ENCODE data around the gene DUSP2. TPM values are rescaled to one million over a fixed set of nuclear protein-coding genes. Genes with fewer than 3 reads are reported as not detected.

DUSP2 gene
- total RNA-seq, 4 donors from 2014 or later = 2.6 to 10.2 (median 7.9) TPM

DNA sequence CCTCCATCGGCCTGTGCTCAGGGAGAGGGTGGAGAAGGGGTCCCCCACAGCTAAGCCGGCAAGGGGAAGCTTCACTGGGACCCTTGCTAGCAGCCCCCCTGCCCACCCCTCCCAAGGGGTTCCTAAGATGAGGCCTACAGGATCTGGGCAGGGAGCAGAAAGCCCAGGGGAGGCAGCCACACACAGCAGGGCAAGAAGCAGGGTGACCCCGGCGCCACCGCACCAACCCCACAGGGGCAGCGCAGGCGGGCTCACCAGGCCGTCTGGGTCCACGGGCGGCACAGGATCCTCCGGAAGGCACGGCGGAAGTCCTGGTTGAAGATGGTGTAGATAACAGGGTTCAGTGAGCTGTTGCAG, 30.7 kb downstream of the DUSP2 start:
- TF ChIP-seq, protein P1, sequence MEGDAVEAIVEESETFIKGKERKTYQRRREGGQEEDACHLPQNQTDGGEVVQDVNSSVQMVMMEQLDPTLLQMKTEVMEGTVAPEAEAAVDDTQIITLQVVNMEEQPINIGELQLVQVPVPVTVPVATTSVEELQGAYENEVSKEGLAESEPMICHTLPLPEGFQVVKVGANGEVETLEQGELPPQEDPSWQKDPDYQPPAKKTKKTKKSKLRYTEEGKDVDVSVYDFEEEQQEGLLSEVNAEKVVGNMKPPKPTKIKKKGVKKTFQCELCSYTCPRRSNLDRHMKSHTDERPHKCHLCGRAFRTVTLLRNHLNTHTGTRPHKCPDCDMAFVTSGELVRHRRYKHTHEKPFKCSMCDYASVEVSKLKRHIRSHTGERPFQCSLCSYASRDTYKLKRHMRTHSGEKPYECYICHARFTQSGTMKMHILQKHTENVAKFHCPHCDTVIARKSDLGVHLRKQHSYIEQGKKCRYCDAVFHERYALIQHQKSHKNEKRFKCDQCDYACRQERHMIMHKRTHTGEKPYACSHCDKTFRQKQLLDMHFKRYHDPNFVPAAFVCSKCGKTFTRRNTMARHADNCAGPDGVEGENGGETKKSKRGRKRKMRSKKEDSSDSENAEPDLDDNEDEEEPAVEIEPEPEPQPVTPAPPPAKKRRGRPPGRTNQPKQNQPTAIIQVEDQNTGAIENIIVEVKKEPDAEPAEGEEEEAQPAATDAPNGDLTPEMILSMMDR (IDR thresholded peaks at IDR 0.05; ENCODE audit: low read depth) = no peak

DNA sequence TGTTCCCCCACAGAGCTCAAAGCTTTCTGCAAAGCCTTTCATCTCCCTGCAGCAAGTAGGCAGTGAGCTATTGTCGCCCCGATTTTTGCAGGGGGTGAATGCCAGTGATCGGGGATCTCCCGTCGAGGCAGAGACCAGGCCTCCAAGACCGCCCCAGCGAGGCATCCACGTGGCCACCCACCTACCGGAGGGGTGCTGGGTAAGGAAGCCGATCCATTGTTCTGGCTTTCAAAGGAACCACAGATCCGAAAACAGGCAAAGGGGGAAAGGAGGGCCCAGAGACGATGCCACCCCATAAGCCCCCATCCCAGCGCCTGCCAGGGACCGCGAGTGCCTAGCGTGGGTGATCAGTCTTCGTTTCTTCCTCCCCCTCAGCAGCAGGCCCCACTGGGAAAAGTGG, 31.3 kb downstream of the DUSP2 start:
- TF ChIP-seq, protein P1 (IDR thresholded peaks at IDR 0.05; ENCODE audit: low read depth) = no peak

DNA sequence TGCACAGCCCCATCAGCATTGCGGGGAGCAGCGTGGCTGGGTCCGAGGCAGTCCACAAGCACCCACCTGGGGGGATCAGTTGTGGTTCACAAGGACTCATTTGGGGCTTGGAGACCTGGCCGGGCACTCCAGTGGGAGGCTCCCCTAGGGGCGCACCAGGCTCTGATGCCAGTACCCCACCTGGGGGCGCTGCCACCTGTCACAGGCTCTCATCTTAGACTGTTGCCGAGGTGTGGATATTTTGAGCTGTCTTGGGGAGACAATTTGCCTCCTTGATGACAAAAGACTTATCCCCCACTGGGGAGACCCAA, 31.9 kb downstream of the DUSP2 start:
- TF ChIP-seq, protein P1 (IDR thresholded peaks at IDR 0.05; ENCODE audit: low read depth) = no peak

DNA sequence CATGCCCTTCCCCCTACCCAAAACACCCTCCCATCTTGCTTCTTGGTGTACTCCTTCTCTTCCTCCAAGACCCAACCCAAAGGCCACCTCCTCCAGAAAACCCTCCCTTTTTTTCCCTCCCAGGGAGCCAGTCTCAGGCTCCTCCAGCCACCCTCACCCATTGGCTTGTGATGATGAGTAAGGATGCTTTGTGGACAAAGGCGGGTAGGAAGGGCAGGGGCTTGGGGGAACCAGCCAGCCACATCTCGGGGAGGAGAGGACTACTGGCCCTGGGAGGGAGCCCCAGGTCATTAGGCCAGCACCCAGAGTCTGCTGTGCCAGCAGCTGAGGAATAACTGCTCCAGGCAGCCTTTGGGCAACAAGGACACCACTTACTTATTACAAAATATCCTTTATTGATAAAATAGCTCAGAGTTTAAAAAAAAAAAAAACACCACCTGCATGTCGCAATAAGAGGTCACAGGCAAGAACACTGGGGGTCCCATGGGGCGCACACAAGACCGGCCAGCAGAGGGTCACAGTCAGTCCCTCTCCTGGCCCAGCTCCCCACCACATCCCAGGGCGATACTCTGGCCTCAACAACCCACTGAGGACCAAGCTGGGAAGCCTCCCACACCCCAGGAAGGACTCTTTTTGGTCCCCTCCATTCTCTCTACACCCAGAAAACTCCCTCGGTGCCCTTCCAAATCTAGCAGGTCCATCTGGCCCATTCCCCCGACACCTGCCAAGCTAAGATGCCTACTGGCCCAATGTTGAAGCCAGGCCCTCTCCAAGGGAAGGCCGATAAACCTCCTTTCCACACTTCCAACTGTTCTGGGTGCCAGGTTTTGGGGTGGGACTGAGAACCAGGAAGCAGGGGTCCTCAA, 32.5 kb downstream of the DUSP2 start:
- TF ChIP-seq, protein P1 (IDR thresholded peaks at IDR 0.05; ENCODE audit: low read depth) = no peak

DNA sequence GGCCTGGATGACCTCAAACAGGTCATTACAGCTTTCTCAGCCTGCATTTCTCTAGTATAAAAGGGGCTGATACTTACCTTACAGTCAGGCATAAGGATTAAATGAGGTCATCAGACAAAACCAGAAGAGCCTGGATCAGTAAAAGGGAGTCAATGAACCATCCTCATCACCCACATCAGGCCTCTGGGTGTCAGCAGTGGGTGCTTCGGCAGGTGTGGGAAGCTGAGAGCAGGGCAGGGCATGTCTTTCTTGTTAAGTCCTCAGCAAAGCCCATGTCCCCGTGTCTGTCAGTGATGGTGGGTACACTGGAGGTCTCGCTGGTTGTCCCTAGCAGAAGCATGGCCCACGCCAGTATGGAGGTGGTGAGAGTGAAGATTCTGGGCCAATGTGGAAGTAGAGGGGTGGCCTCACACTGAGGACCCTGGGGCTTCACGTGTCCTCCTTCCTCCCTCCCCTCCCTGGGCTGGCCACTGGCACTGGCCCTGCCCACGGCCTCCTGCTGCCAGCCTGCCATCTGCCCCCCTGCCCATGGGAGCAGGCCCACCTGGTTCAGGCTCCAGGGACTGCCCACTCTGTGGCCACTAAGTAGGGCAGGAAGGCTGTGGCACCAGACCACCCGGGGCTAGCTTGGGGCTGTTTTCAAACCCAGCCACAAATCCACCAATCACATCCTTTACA, 33.3 kb downstream of the DUSP2 start:
- TF ChIP-seq, protein P1 (IDR thresholded peaks at IDR 0.05; ENCODE audit: low read depth) = no peak

DNA sequence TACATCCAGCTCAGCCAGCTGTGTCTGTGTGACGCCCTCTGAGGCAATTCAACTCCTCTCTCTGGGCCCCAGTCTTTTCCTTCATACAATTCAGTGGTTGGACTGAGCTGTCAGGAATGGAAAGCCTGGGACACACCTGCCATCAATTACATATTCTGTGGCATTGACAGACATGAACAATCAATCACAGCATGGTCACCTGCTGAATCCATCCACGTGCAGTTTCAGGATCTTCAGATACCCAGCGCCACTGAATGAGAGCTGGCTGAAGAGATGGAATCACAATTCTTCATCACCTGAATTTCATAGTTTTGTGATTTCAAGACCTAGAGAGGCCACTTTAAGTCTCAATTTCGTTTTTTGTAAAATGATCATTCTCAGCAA, 34.0 kb downstream of the DUSP2 start:
- TF ChIP-seq, protein P1 (IDR thresholded peaks at IDR 0.05; ENCODE audit: low read depth) = no peak

DNA sequence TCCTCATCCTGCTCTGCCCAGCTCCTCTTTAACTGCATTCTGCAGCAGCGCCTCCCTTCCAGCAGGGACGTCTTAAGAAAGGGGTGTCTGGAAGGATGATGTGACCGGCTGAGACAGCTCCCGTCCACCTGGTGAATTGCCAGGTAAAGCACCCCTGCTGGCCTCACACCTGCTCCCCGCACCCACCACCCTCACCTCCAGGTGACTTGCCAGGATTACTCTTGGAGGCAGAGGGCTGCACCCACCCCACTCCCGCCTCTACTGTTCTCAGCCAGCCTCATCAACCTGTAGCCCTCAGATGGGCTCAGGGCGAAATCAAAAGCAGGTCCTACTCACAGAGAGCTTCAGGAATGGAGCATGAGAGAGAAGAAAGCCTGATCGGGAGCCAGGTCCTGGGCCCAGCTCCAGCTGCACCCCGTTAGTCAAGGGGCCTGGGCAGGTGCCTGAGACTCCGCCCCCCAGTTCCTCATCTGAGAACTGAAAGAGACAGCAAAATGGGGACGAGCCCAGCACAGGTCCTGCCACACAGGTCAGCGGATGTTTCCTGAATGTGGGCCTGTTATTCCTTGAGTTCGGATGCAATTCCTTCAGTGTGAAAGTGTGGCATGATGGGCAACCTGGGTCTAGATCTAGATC, 34.5 kb downstream of the DUSP2 start:
- TF ChIP-seq, protein P1 (IDR thresholded peaks at IDR 0.05; ENCODE audit: low read depth) = no peak

Measured in subcutaneous adipose tissue (tissue), 4 donors.